Caco-2 (cell line): Measurements from ENCODE around the gene NINJ1. TPM values are rescaled to one million over a fixed set of nuclear protein-coding genes. Genes with fewer than 3 reads are reported as not detected.
"Not testable (repeated sequence)": the region's sequence is repeated elsewhere in the genome, so short reads cannot be mapped to it uniquely, and the experiment has no call there.

Experiments used
- BruUV-seq: library from RNA; stranded (reverse); fragments of 400-500 nt; replicated peaks from 2 replicates; lab custom pipeline; 2021; lab: Mats Ljungman, UMichigan
- CTCF ChIA-PET: fragments of 300-600 bp; sonication (Branson Sonifier 250); formaldehyde crosslinking; loops from one replicate; lab custom pipeline; 2022; ENCODE audit warnings: antibody characterized with exemption; lab: Charles Lee
- POLR2A ChIA-PET: fragments of 300-600 bp; sonication (Branson Sonifier 250); formaldehyde crosslinking; loops from one replicate; lab custom pipeline; 2022; ENCODE audit warnings: antibody characterized with exemption; lab: Charles Lee
- DNase-seq, 2 experiments: peaks; one replicate each; pipeline versions ENCODE4 v3.0.0 to v3.0.0-alpha.2; 2020 to 2022
- H3K27me3 ChIP-seq: replicated peaks from 2 replicates; pipeline ENCODE4 v1.6.0; 2011; ENCODE audit warnings: low read length; ENCODE audit not compliant: control insufficient read depth, insufficient read depth
- H3K36me3 ChIP-seq: 2 replicates; pipeline ENCODE4 v1.5.1; 2011; ENCODE audit warnings: low read length; ENCODE audit not compliant: control insufficient read depth, insufficient read depth
- H3K4me1 ChIP-seq: fragments of 250-450 bp; sonication (Bioruptor Pico); 2 replicates; pipeline ENCODE4 v1.5.1; 2020; ENCODE audit warnings: mild to moderate bottlenecking
- H3K4me3 ChIP-seq: 2 replicates; pipeline ENCODE4 v1.5.1; 2011; ENCODE audit warnings: low read depth, mild to moderate bottlenecking, control low read depth, low read length
- H3K9me3 ChIP-seq: fragments of 250-450 bp; sonication (Bioruptor Pico); 2 replicates; pipeline ENCODE4 v1.5.1; 2020; ENCODE audit warnings: mild to moderate bottlenecking, moderate library complexity
- H3K27ac Mint-ChIP-seq: one replicate; pipeline ENCODE4 v1.8.0; 2022; ENCODE audit warnings: mixed read lengths; ENCODE audit not compliant: unreplicated experiment
- H3K27me3 Mint-ChIP-seq: one replicate; pipeline ENCODE4 v1.8.0; 2022; ENCODE audit warnings: mixed read lengths; ENCODE audit not compliant: insufficient read depth, unreplicated experiment
- H3K36me3 Mint-ChIP-seq: one replicate; pipeline ENCODE4 v1.8.0; 2022; ENCODE audit warnings: mild to moderate bottlenecking, mixed read lengths; ENCODE audit not compliant: insufficient read depth, unreplicated experiment
- H3K4me1 Mint-ChIP-seq: one replicate; pipeline ENCODE4 v1.8.0; 2022; ENCODE audit warnings: low read depth, mixed read lengths; ENCODE audit not compliant: unreplicated experiment
- H3K4me3 Mint-ChIP-seq: one replicate; pipeline ENCODE4 v1.8.0; 2022; ENCODE audit warnings: mild to moderate bottlenecking, moderate library complexity, mixed read lengths; ENCODE audit not compliant: unreplicated experiment
- H3K9me3 Mint-ChIP-seq: one replicate; pipeline ENCODE4 v1.8.0; 2022; ENCODE audit warnings: mixed read lengths; ENCODE audit not compliant: unreplicated experiment
- CTCF ChIP-seq, 2 experiments: fragments of 200-600 bp in 1 of 2; IDR thresholded peaks; 1 replicate in 1 of 2; 2 replicates in 1 of 2; pipeline versions ENCODE4 v1.5.1 to v1.8.0; 2011 to 2022; ENCODE audit warnings: antibody characterized with exemption in 1 of 2, control low read depth in 1 of 2, inconsistent platforms in 1 of 2, low read depth in 1 of 2, low read length in 1 of 2, mild to moderate bottlenecking in 1 of 2, moderate library complexity in 1 of 2; ENCODE audit not compliant: insufficient read depth in 1 of 2, severe bottlenecking in 1 of 2, unreplicated experiment in 1 of 2
- intact Hi-C: fragments of 100-400 bp; cut with micrococcal nuclease; formaldehyde crosslinking; loops from one replicate; pipeline ENCODE4 v1.10.0; 2022; ENCODE audit not compliant: unreplicated experiment
- total RNA-seq: library from RNA; stranded (reverse); gene quantifications from 2 replicates; pipeline ENCODE4 v1.2.3, GENCODE V29; 2022

NINJ1 gene
- total RNA-seq, 1 experiment from 2014 or later: 35.6 TPM

GRCh38 chr9:93105620-93106019 is 28.4 kb downstream of the NINJ1 start:
- Histone ChIP-seq H3K36me3 (no peaks in the 10 kb centered on the region), H3K9me3 (no peaks in the 10 kb centered on the region), H3K4me1 (no peaks in the 10 kb centered on the region), H3K27me3 (no peaks in the 10 kb centered on the region), H3K4me3 (no peak overlapping the region)
- Mint-ChIP-seq H3K9me3 (peaks cover 10% of the 10 kb centered on the region), H3K27ac (no peak overlapping the region), H3K36me3 (no peaks in the 10 kb centered on the region), H3K4me1 (no peaks in the 10 kb centered on the region), H3K4me3 (no peak overlapping the region), H3K27me3 (no peaks in the 10 kb centered on the region)
- POLR2A ChIA-PET: no interaction called here
- no peak for TF ChIP-seq CTCF (IDR thresholded peaks at IDR 0.05; ENCODE audit: insufficient read depth in 1 of 2, low read depth in 1 of 2, low read length in 1 of 2, severe bottlenecking in 1 of 2, unreplicated experiment in 1 of 2)
- no TSS peak for BruUV-seq
- DNase-seq: no peak
- intact Hi-C loops: no loop called here
- CTCF ChIA-PET: interaction anchor here (0.6 kb wide), 1 partner anchor 10 kb away, joined by 3 read pairs; no protein-coding TSS in a partner anchor

GRCh38 chr9:93101086-93101485 is 33.0 kb downstream of the NINJ1 start:
- H3K4me1 ChIP-seq, H3K36me3 Mint-ChIP-seq, intact Hi-C loops, H3K4me3 ChIP-seq, H3K9me3 ChIP-seq, H3K27me3 Mint-ChIP-seq, H3K4me1 Mint-ChIP-seq, H3K4me3 Mint-ChIP-seq, H3K36me3 ChIP-seq, BruUV-seq, H3K27ac Mint-ChIP-seq, H3K27me3 ChIP-seq, DNase-seq, CTCF ChIA-PET, POLR2A ChIA-PET: not testable (repeated sequence)
- peaks cover 10% of the 10 kb centered on the region for H3K9me3 Mint-ChIP-seq

GRCh38 chr9:93100276-93100636 is 33.8 kb downstream of the NINJ1 start:
- Histone ChIP-seq H3K36me3 (no peaks in the 10 kb centered on the region), H3K9me3 (no peaks in the 10 kb centered on the region), H3K4me3 (no peak overlapping the region), H3K4me1 (peaks cover 7% of the 10 kb centered on the region; the same call in 1 of the 2 replicates), H3K27me3 (no peaks in the 10 kb centered on the region)
- POLR2A ChIA-PET: no interaction called here
- Mint-ChIP-seq H3K27me3 (no peaks in the 10 kb centered on the region), H3K9me3 (peaks cover 10% of the 10 kb centered on the region), H3K36me3 (no peaks in the 10 kb centered on the region), H3K4me1 (no peaks in the 10 kb centered on the region), H3K4me3 (no peak overlapping the region), H3K27ac (no peak overlapping the region)
- CTCF ChIA-PET: no interaction called here
- TF ChIP-seq CTCF (IDR thresholded peaks at IDR 0.05; ENCODE audit: insufficient read depth in 1 of 2, low read depth in 1 of 2, low read length in 1 of 2, severe bottlenecking in 1 of 2, unreplicated experiment in 1 of 2): no peak
- no peak for DNase-seq
- intact Hi-C loops: no loop called here
- BruUV-seq: no TSS peak
